GM10266 (cell line): ENCODE results near the gene PLCH2.

ENCODE experiments used
- DNase-seq: peaks from one replicate; pipeline ENCODE4 v3.0.0; 2012; ENCODE audit errors: extremely low spot score
- TF ChIP-seq, protein P1 (sequence below): IDR thresholded peaks from 2 replicates; pipeline ENCODE4 v1.5.1; 2012; ENCODE audit warnings: mild to moderate bottlenecking, low read depth; ENCODE audit not compliant: control insufficient read depth, insufficient read depth; ENCODE audit errors: missing control alignments

Gene PLCH2

DNA sequence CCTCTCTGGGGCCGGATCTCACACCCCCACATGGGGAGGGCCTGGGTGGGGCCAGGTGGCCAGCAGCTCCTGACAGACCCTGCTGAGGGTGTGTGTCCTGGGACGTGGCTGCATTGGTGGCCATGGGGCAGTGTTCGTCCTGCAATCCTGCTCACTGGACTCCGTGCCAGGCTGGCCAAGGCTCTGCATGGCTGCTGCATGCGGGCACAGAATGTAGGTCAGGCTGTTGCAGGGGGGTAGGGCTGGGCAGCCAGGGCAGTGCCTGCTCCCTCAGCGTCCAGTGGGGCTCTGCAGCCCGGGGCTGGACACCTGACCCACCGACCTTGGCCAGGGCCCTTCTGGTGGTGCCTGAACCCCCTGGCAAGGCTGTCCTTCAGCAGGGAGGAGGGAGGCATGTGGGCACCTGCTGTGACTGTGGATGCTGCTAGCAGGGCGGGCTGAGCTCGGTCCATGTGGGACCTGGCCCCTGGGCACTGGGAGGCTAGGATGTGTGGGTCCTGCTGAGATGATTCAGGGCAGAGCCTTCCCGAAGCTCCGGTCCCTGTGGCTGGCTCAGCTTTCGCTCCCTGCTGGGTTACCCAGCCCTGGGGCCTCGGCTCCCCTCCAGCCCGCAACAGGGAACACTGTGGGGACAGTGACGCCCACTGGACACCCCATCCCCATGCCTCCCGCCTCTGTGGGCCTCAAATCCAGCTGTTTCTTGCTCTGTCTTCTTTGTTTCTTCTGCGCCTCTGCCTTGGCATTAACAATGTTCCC lies 14.9 kb upstream of the PLCH2 start:
- no peak for DNase-seq
- TF ChIP-seq, protein P1, sequence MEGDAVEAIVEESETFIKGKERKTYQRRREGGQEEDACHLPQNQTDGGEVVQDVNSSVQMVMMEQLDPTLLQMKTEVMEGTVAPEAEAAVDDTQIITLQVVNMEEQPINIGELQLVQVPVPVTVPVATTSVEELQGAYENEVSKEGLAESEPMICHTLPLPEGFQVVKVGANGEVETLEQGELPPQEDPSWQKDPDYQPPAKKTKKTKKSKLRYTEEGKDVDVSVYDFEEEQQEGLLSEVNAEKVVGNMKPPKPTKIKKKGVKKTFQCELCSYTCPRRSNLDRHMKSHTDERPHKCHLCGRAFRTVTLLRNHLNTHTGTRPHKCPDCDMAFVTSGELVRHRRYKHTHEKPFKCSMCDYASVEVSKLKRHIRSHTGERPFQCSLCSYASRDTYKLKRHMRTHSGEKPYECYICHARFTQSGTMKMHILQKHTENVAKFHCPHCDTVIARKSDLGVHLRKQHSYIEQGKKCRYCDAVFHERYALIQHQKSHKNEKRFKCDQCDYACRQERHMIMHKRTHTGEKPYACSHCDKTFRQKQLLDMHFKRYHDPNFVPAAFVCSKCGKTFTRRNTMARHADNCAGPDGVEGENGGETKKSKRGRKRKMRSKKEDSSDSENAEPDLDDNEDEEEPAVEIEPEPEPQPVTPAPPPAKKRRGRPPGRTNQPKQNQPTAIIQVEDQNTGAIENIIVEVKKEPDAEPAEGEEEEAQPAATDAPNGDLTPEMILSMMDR: no peak

DNA sequence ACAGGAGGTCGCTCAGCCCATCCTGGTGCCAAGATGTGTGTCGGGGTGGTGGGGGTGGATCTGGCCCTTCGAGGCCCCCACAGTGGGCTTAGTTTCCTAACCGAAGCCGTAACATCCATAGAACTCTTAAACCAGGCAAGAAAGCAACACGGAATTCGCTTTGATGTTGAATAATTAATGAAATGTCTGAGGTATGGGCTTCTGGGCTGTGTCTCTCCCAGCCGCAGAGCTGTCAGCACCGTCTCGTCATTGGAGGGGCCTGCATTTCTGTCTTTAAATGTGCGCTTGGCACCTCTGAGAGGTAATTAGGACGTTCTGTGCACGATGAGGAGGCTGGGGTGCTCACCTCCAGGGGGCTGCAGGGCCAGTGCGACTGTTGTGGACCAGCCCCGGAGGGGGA lies 13.3 kb upstream of the PLCH2 start:
- no peak for DNase-seq

DNA sequence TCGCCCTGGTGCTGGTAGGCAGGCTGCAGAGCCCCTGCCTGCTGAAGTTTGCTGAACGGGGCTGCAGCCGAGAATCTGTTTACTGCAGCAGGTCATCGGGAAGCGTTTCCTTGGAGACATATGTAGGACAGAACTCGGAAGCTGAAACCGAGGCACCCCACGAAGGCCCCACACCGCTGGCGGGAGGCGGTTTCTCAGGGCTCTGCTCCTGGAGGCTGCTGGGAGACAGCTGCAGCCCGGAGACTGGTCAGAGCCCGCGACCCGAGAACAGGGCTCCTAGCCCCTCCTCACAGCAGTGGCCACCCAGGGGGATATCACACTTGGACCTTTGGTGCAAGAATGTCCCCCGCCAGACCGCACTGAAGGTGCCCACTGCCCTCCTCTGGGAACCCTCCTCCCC lies 12.7 kb upstream of the PLCH2 start:
- no peak for DNase-seq
- TF ChIP-seq, protein P1: no peak

More for the DNA sequence above, 13.3 kb upstream of the PLCH2 start:
- TF ChIP-seq, protein P1: no peak

DNA sequence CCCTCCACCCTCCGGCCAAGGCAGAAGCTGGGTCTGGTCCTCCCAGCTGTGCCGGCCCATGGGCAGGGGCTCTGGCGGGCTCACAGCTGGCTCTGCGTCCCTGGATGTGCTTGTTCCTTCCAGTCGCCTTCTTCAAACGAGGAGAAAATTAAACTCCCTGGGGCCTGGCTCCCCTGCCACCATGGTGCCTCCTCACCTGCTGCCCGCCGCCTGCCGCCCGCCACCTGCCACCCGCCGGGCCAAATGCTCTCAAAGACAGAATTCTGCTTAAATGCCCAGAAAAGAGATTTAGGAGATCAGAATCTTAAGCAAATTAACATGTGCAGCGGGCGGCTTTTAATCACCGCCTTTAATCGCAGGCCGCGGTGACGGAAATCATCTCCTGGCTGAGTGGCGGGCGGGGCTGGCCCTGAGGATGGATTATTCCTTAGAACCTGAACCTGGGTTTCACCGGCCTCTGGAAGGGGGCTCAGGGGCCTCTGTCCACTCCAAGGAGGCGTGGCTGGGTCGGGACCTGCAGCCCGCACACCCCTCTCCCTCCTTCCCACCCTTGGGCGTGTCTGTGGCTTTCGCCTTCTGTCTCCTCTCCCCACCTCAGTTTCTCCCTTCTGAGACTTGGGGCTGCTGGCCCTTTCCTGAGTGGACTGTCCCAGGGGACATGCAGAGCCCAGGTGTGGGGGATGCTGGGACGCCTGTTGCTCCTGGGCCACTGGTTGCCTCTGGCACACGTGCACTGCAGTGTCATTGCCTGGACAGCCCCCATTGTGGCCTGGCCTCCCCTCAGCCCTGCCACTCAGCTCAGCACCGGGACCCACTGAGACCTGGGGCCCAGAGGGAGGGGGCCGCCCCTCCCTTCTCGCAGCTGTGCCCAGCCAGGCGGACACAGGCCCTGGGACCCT lies 10.5 kb upstream of the PLCH2 start:
- no peak for DNase-seq

DNA sequence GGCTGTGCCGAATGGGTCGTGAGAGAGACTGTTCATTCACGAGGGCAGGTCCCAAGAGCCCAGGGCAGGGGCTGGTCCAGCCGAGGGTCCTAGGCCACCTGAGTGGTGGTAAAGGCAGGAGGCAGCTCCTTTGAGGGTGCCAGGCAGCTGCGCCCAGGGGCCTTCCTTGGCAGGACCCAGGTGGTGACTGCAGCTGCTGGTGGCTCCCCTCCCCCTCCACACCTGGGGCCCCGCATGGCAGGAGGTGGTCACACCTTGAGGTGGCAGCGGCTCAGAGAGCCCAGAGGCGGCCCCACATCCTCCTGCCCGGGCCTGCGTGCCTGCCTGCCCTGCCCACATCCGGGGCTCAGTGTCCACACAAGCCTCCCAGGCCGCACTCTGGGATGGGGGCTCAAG lies 9.8 kb upstream of the PLCH2 start:
- no peak for DNase-seq
- TF ChIP-seq, protein P1: no peak

More for the DNA sequence above, 10.5 kb upstream of the PLCH2 start:
- TF ChIP-seq, protein P1: no peak

DNA sequence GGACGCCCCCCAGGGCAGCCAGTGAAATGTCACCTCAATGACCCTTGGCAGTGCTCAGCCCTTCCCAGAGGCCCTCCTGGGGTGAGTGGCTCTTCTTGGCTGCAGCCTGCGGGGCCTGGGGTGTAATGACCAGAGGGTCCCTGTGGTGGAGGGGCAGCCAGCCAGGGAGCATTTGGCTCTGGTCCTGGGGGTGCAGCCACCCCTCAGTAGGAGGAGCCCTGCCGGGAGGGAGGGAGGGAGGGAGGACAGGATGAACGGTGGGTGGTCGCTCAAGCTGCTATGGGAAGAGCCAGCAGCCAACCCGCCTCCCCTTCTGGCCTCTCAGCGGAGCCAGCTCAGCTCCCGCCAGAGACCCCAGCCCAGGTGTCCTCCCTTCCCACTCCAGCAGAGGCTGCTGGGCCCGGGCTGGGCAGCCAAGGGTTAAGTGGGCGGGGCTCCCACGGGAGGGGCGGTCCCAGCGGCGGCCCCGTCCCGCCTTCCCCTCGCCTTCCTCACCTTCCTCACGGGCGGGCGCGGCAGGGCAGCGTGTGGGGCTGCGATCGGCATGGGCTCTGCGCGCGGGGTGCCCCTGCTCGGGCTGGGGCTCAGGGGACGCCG lies 9.0 kb upstream of the PLCH2 start:
- TF ChIP-seq, protein P1: no peak
- DNase-seq: no peak

DNA sequence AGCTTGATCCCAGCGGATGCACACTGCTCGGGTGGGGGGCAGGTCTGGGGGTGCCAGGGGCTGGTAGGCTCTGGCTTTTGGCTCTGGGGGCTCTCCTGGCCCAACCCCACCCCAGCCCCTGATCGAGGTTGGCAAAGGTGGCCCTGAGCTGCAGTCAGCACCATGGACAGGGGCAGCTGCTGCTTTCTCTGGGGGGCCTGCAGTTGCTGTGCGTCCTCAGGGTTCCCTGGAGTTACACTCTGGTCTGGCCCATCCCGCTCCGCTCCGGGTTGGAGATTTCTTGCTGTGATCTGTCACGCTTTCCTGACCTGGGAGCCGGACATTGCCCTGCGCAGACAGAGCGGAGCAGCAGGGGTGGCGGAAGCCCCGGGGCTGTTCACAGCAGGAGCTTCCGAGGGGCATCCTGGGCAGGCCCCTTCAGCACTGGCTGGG lies 8.0 kb upstream of the PLCH2 start:
- TF ChIP-seq, protein P1: no peak
- peak; percentile 69 for DNase-seq
